CD14-positive monocyte (primary cell): Measurements from ENCODE around the gene FBXL16. TPM values are rescaled to one million over a fixed set of nuclear protein-coding genes. Genes with fewer than 3 reads are reported as not detected.

Experiments used
- DNase-seq, 3 donors: peaks; one replicate each; pipeline ENCODE4 v3.0.0-alpha.2; 2011 to 2022
- H2AFZ ChIP-seq: 2 replicates; pipeline ENCODE4 v1.6.0; 2012; ENCODE audit warnings: mild to moderate bottlenecking, low read depth, low read length, inconsistent platforms; ENCODE audit not compliant: insufficient read depth, poor library complexity, severe bottlenecking
- H3K27ac ChIP-seq, 2 donors: 1 replicate in 1 of 2; 2 replicates in 1 of 2; pipeline ENCODE4 v1.5.1; 2012 to 2013; ENCODE audit warnings: low read length in 2 of 2, control low read depth in 1 of 2, inconsistent platforms in 1 of 2, low read depth in 1 of 2, mild to moderate bottlenecking in 1 of 2
- H3K27me3 ChIP-seq, 2 donors: one replicate each; pipeline versions ENCODE4 v1.6.0 to v1.6.1; 2011 to 2013; ENCODE audit warnings: low read length in 2 of 2; ENCODE audit not compliant: control insufficient read depth in 2 of 2, insufficient read depth in 2 of 2
- H3K36me3 ChIP-seq, 2 donors: replicated peaks in 1 of 2; 1 replicate in 1 of 2; 2 replicates in 1 of 2; pipeline versions ENCODE4 v1.5.1 to v1.6.1; 2012 to 2013; ENCODE audit warnings: low read length in 2 of 2, control low read depth in 1 of 2, inconsistent platforms in 1 of 2, mild to moderate bottlenecking in 1 of 2; ENCODE audit not compliant: insufficient read depth in 2 of 2, control insufficient read depth in 1 of 2
- H3K4me1 ChIP-seq, 2 donors: 1 replicate in 1 of 2; 2 replicates in 1 of 2; pipeline versions ENCODE4 v1.5.1 to v1.6.1; 2012 to 2013; ENCODE audit warnings: low read length in 2 of 2, control low read depth in 1 of 2, inconsistent platforms in 1 of 2, mild to moderate bottlenecking in 1 of 2, moderate library complexity in 1 of 2; ENCODE audit not compliant: insufficient read depth in 2 of 2, control insufficient read depth in 1 of 2
- H3K4me2 ChIP-seq: replicated peaks from 2 replicates; pipeline ENCODE3; 2012; ENCODE audit warnings: low read length, moderate library complexity, mild to moderate bottlenecking; ENCODE audit not compliant: poor library complexity, severe bottlenecking; ENCODE audit errors: extremely low read depth
- H3K4me3 ChIP-seq, 3 experiments: fragments of 200-600 bp in 1 of 3; sonication (generic) in 1 of 3; replicated peaks in 1 of 3; 1 replicate in 2 of 3; 2 replicates in 1 of 3; pipeline ENCODE4 v1.5.1; 2011 to 2013; ENCODE audit warnings: low read length in 3 of 3, mild to moderate bottlenecking in 3 of 3, control low read depth in 2 of 3, low read depth in 2 of 3, inconsistent platforms in 1 of 3, moderate library complexity in 1 of 3
- H3K79me2 ChIP-seq: 2 replicates; pipeline ENCODE4 v1.6.0; 2012; ENCODE audit warnings: mild to moderate bottlenecking, control low read depth, inconsistent platforms, low read length, moderate library complexity; ENCODE audit not compliant: insufficient read depth
- H3K9ac ChIP-seq: 2 replicates; pipeline ENCODE4 v1.6.0; 2017; ENCODE audit warnings: low read length, mild to moderate bottlenecking; ENCODE audit not compliant: insufficient read depth, poor library complexity, severe bottlenecking
- H3K9me3 ChIP-seq, 2 donors: replicated peaks in 1 of 2; 1 replicate in 1 of 2; 2 replicates in 1 of 2; pipeline versions ENCODE4 v1.5.1 to v1.6.1; 2012 to 2013; ENCODE audit warnings: low read length in 2 of 2, control low read depth in 1 of 2; ENCODE audit not compliant: control insufficient read depth in 1 of 2, insufficient read depth in 1 of 2
- H4K20me1 ChIP-seq: 2 replicates; pipeline ENCODE4 v1.6.0; 2012; ENCODE audit warnings: mild to moderate bottlenecking, low read length, control low read depth, moderate library complexity; ENCODE audit not compliant: insufficient read depth
- H3K27ac Mint-ChIP-seq, 7 donors: one replicate each; pipeline ENCODE4 v1.8.0; 2020; ENCODE audit warnings: mild to moderate bottlenecking in 7 of 7, mixed read lengths in 7 of 7, moderate library complexity in 6 of 7, inconsistent platforms in 2 of 7
- H3K27me3 Mint-ChIP-seq, 3 donors: one replicate each; pipeline ENCODE4 v1.8.0; 2021 to 2022; ENCODE audit warnings: low read depth in 3 of 3, mild to moderate bottlenecking in 3 of 3, mixed read lengths in 3 of 3, moderate library complexity in 3 of 3, inconsistent platforms in 1 of 3
- H3K36me3 Mint-ChIP-seq, 2 donors: one replicate each; pipeline ENCODE4 v1.8.0; 2020; ENCODE audit warnings: mixed read lengths in 2 of 2, inconsistent platforms in 1 of 2, mild to moderate bottlenecking in 1 of 2
- H3K4me1 Mint-ChIP-seq: one replicate; pipeline ENCODE4 v1.8.0; 2020; ENCODE audit warnings: mild to moderate bottlenecking, mixed read lengths
- H3K4me3 Mint-ChIP-seq, 2 donors: one replicate each; pipeline ENCODE4 v1.8.0; 2020; ENCODE audit warnings: mild to moderate bottlenecking in 2 of 2, mixed read lengths in 2 of 2, moderate library complexity in 1 of 2
- H3K9me3 Mint-ChIP-seq, 7 donors: one replicate each; pipeline ENCODE4 v1.8.0; 2020 to 2022; ENCODE audit warnings: mixed read lengths in 7 of 7, mild to moderate bottlenecking in 6 of 7, moderate library complexity in 6 of 7, inconsistent platforms in 2 of 7
- WGBS: methylation state at CpG from one replicate; pipeline ENCODE4 v1.1.5; 2013; ENCODE audit warnings: missing lambda C conversion rate; ENCODE audit not compliant: insufficient coverage; 5-methylcytosine and 5-hydroxymethylcytosine counted together
- intact Hi-C, 2 donors: fragments of 100-400 bp; cut with micrococcal nuclease; formaldehyde crosslinking; loops; one replicate each; pipeline versions ENCODE4 v1.15.0 to v1.15.1; 2023
- polyA plus RNA-seq, 3 donors: library from polyadenylated mRNA; depleted of rRNA in 1 of 3; unstranded in 2 of 3; stranded (reverse) in 1 of 3; fragments of 300-500 nt in 2 of 3; fragments of >200 nt in 1 of 3; fragmentation: Illumina TruSeq in 2 of 3; gene quantifications; 1 replicate in 2 of 3; 2 replicates in 1 of 3; pipeline ENCODE4 v1.2.3, GENCODE V29; 2012 to 2021
- TF ChIP-seq, protein P1 (sequence below): fragments of 200-600 bp; IDR thresholded peaks from one replicate; pipeline ENCODE4 v1.8.0; 2022; ENCODE audit warnings: antibody characterized with exemption, mild to moderate bottlenecking

Gene FBXL16
- polyA plus RNA-seq, 3 donors = 0.28 to 1.0 (median 0.49) TPM

DNA sequence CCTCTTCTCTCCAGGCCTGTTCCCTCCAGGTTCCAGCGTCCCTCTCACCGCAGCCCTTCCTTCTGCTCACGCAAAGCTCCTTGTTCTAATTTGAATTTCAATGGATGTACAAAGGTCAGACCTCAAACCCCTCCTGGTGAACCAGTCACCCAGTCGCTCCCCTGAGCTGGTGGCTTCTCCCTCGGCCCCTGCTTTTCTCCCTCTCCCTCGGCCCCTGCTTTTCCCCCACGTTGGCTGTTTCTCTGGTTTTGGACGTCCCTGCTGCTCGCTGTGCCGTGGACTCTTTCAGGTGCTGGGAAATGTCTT, 46.4 kb upstream of the FBXL16 start:
- no peak overlapping the region for H3K9ac ChIP-seq
- H3K36me3 ChIP-seq = no peaks in the 10 kb centered on the region
- no peaks in the 10 kb centered on the region for H3K27me3 ChIP-seq
- no peaks in the 10 kb centered on the region for H4K20me1 ChIP-seq
- no peak overlapping the region for H3K4me2 ChIP-seq
- H3K27ac ChIP-seq = no peak overlapping the region
- 73% methylated on average over 3 of the region's 10 CpGs for WGBS
- Mint-ChIP-seq H3K4me3 (no peak overlapping the region), H3K36me3 (peaks cover 0 to 2% of the 10 kb centered on the region in 2 donors), H3K4me1 (peaks cover 23% of the 10 kb centered on the region), H3K9me3 (peaks cover 0 to 5% (median 3%) of the 10 kb centered on the region in 7 donors), H3K27me3 (peaks cover 0 to 4% (median 0%) of the 10 kb centered on the region in 3 donors), H3K27ac (no peak overlapping the region)
- no peaks in the 10 kb centered on the region for H3K9me3 ChIP-seq
- H3K4me1 ChIP-seq = peaks cover 20 to 28% of the 10 kb centered on the region in 2 donors
- TF ChIP-seq, protein P1, sequence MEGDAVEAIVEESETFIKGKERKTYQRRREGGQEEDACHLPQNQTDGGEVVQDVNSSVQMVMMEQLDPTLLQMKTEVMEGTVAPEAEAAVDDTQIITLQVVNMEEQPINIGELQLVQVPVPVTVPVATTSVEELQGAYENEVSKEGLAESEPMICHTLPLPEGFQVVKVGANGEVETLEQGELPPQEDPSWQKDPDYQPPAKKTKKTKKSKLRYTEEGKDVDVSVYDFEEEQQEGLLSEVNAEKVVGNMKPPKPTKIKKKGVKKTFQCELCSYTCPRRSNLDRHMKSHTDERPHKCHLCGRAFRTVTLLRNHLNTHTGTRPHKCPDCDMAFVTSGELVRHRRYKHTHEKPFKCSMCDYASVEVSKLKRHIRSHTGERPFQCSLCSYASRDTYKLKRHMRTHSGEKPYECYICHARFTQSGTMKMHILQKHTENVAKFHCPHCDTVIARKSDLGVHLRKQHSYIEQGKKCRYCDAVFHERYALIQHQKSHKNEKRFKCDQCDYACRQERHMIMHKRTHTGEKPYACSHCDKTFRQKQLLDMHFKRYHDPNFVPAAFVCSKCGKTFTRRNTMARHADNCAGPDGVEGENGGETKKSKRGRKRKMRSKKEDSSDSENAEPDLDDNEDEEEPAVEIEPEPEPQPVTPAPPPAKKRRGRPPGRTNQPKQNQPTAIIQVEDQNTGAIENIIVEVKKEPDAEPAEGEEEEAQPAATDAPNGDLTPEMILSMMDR = no peak
- intact Hi-C loops = no loop called here
- no peaks in the 10 kb centered on the region for H3K79me2 ChIP-seq
- DNase-seq = no peak
- no peak overlapping the region for H3K4me3 ChIP-seq
- no peak overlapping the region for H2AFZ ChIP-seq

DNA sequence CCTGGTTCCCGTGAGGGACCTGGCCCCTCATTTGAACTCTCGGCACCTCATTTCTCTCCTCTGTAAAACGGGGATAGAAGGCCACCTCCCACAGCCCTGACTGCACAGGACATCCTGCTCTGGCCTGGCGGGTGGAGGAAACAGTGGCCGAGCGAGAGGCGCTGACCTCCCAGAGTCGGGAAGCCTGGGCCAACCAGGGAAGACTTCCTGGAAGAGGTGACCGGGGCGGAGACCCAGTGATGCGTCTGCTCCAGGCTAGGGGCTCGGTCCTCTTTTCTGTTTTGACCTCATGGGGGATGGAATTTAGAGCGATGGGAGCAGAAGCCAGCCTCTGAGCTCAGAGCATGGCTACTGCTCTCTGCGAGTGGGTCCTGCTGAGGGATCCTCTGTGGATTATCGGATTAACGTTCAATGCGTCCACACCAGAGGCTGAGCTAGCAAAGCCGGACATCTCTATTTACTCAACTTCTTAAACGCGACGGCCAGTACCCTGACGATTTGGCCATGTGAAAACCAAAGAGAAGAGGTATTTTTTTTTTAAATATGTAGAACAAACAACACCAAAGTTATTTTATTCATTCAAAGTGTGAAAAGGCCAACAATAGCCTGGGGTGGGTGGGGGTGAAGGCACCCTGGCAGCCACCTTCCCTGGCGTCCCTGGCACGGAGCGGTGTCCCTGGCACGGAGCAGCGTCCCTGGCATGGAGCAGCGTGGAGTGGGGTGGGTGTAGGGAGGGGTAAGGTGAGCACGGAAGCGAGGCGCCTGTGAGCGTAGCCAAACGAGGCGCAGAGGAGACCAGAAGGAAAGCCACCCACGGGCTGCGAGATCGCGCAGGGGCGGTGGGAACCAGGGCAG, 45.8 kb upstream of the FBXL16 start:
- Histone ChIP-seq H3K4me2 (no peak overlapping the region), H3K36me3 (no peaks in the 10 kb centered on the region), H3K27ac (no peak overlapping the region), H2AFZ (no peak overlapping the region), H3K4me1 (peaks cover 17 to 24% of the 10 kb centered on the region in 2 donors), H3K9ac (no peak overlapping the region), H3K9me3 (no peaks in the 10 kb centered on the region), H3K4me3 (no peak overlapping the region), H4K20me1 (no peaks in the 10 kb centered on the region), H3K27me3 (no peaks in the 10 kb centered on the region), H3K79me2 (no peaks in the 10 kb centered on the region)
- H3K4me1 Mint-ChIP-seq = peaks cover 18% of the 10 kb centered on the region
- H3K4me3 Mint-ChIP-seq = no peak overlapping the region
- peaks cover 0 to 4% (median 0%) of the 10 kb centered on the region in 3 donors for H3K27me3 Mint-ChIP-seq
- TF ChIP-seq, protein P1 = no peak
- H3K9me3 Mint-ChIP-seq = peaks cover 0 to 3% (median 2%) of the 10 kb centered on the region in 7 donors
- H3K36me3 Mint-ChIP-seq = peaks cover 0 to under 1% of the 10 kb centered on the region in 2 donors
- peak overlapping the region in 1 of 7 donors; percentile 63 for H3K27ac Mint-ChIP-seq
- WGBS = 90% methylated on average over 29 of the region's 39 CpGs
- no peak for DNase-seq
- intact Hi-C loops = no loop called here
